GM12874 (cell line): ENCODE data around the gene SPCS3.

ENCODE experiments used
- CTCF ChIP-seq: IDR thresholded peaks from 2 replicates; pipeline ENCODE4 v1.5.1; 2011; ENCODE audit warnings: low read depth, mild to moderate bottlenecking, control low read depth, low read length, moderate library complexity; ENCODE audit not compliant: insufficient read depth

SPCS3 gene

GRCh38 chr4:176306837-176307665 lies 12.7 kb upstream of the SPCS3 start:
- no peak for TF ChIP-seq CTCF

GRCh38 chr4:176307666-176307930 lies 12.2 kb upstream of the SPCS3 start:
- TF ChIP-seq CTCF: no peak

- TF ChIP-seq CTCF: no peak
Measured at GRCh38 chr4:176308441-176308840, 11.3 kb upstream of the SPCS3 start.

GRCh38 chr4:176309046-176309445 lies 10.7 kb upstream of the SPCS3 start:
- no peak for TF ChIP-seq CTCF

GRCh38 chr4:176309772-176310171 lies 10.0 kb upstream of the SPCS3 start:
- TF ChIP-seq CTCF: no peak

GRCh38 chr4:176313596-176314336 lies 6.0 kb upstream of the SPCS3 start:
- TF ChIP-seq CTCF: no peak

- no peak for TF ChIP-seq CTCF
Measured at GRCh38 chr4:176319151-176319703, 539 bp upstream of the SPCS3 start.
